Measurements from ENCODE around the gene PTPRK. TPM values are rescaled to one million over a fixed set of nuclear protein-coding genes. Genes with fewer than 3 reads are reported as not detected.

The PTPRK gene
- total RNA-seq, 1 donor from 2014 or later: 46.3 TPM

DNA sequence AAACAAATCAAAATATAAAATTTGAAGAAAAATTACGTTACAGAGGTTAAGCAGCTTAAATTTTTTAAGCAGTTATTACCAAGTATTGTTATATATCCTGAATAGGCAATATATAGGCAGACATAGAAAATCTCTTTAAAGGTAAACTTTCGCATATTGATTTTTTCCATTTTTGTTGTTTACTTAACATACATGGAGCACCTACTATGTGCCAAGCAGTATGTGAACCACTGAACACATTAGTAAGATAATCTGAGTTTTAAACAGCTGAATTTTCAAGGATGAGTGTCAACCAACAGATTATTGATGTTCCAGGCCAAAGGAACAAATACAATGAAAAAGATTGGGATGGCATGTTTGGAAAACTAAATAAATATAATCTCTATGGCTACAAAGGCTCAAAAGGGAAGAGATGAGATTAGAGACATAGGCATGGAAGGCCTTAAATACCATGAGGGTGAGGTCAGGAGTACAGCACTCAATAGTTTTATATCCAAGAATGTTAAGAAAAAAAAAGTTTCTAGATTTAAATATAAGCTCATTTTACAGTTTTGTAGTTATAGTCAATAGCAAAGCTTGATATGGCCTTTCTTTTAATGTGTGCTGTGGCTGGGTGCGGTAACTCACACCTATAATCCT lies 277.5 kb downstream of the PTPRK start:
- no peak for DNase-seq

DNA sequence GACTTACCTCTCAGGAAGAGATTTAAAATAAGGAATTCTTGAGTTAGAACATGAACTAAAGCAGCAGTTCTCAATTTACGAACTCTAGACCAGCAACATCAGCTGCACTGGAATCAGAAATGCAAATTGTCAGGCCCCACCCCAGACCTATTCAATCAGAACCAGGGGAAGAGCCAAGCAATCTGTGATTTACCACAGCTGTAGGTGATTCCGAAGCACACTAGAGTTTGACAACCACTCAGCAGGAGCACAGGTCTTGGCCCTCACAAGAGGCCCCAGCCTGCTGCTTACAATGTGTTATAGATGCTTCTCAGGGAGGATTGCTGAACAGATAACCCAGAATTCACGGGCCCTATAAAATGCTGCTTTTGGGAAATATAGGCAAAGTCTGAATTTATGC lies 279.2 kb downstream of the PTPRK start:
- DNase-seq: no peak

DNA sequence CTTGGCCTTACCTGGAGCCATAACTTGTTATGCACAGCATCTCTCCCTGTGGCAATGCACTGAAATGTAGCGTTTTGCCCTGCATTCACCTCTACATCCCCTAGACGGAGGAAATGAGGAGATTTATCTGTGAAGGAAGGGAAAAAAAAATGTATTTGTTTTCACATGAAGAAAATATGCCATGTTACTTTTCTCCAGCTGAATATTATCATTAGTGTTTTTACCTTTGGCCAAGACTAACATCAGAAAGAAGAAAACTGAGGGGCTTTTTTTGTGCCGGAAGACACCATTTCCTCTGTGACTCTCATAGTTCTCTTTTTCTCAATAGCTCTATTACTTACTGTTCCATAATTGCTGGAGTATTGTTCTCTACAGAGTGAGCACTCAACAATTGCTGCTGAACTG lies 280.4 kb downstream of the PTPRK start:
- no peak for DNase-seq

DNA sequence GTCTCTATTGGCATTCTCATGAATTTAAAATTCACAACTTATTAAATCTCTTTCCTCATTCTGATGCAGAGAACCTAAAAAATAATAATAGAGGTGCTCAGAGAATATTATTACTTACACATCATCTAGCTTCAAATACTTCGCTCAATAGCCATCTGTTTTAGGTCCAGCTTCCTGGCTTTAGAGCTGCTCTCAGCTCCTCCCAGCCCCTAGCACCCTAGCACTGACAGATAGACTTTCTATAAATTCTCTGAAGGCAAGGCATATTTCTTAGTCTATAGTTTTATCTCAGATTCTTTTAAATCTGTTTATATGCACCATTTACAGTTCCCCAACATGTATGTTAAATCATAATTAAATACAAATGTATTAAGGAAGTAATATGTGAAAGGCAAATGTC lies 281.3 kb downstream of the PTPRK start:
- DNase-seq: no peak

- DNase-seq: no peak
Observed at GRCh38 chr6:128238225-128238624, 282.2 kb downstream of the PTPRK start.

- no peak for DNase-seq
Observed at GRCh38 chr6:128235556-128235955, 284.8 kb downstream of the PTPRK start.

DNA sequence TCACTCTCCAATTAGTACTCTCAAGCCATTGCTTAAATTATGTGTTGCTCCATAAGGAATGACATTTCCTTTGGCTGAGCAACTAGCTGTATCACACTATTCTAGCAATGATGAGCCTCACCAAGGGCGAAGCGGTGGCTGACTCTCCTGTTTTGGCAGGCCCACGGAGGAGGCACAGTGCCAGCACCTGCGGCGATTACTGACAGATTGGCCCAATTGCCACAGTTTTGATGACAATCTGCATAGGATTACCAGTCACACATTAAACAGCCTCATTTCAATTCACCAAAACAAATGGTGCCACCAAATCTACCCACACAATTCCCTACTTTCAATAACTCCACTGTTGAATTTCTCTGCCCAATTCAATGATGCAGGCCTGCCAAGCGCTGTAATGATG lies 286.9 kb downstream of the PTPRK start:
- DNase-seq: no peak

- no peak for DNase-seq
Observed at GRCh38 chr6:128230267-128230989, 290.0 kb downstream of the PTPRK start.

DNA sequence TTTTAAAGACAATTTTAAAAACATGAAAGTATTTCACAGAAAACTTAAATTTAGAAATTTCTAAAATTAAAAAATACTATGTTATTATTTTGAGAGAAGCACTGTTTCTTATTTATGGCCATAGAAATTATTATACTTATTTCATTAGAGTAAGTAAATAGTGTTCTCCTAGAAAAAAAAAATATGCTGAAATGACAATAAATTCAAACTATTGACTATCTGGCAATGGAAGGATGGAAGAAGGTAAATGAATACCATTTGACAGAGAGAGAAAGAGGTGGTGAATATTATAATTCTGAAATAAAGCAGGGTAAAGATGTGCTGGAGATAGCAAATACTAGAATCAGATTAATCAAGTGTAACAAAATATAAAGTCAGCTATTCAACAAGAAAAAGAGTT lies 294.8 kb downstream of the PTPRK start:
- DNase-seq: no peak

DNA sequence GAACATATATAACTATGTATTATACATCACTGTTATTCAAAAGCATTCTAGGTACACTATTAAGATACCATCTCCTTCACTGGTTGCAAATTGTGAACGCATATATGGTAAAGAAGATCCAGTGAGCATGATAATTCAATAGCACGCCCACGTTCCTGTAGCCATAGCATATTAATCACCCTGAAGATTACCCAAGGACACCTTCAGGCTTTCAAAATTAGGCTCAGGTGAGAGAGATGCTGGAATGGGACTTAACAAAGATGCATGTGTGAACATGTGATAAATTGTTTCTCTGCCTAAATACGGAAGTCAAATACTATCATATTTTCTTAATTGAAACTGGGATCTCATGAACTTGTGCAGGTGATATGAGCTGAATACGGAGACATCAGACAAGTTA lies 303.5 kb downstream of the PTPRK start:
- DNase-seq: no peak

GRCh38 chr6:128209771-128210170 lies 310.6 kb downstream of the PTPRK start:
- no peak for DNase-seq

DNA sequence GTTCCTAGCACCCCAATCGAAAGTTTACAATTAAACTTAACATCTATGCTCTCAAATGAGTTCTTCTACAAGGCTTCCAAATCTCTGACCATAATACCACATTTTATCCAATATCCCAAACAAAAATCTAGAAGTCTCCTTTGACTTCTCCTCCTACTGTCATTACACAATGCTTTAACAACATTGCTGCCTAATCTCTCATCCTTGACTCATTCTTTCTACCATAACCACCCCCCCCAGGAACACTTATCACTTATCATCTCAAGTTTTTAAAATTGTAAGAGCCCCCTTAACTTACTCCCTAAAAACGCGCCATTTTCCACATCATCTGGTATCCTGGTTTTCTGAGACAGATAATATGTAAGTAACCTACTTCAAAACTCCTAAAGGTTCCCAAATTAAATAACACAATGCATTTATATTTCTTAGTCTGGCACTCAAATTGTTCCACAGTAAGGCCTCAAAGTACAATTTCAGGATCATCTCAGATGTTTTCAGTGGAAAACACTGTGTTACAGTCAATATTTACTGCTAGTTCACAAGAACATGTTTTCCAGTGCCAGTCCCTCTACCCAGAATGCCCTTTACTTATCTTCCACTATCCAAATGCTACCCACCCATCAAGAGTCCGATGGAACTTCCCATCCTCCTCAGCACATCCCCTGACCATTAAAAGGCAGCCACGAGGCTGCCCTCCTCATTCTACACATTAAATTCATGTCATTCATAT lies 311.4 kb downstream of the PTPRK start:
- no peak for DNase-seq

GRCh38 chr6:128208078-128208477 lies 312.3 kb downstream of the PTPRK start:
- DNase-seq: no peak

DNA sequence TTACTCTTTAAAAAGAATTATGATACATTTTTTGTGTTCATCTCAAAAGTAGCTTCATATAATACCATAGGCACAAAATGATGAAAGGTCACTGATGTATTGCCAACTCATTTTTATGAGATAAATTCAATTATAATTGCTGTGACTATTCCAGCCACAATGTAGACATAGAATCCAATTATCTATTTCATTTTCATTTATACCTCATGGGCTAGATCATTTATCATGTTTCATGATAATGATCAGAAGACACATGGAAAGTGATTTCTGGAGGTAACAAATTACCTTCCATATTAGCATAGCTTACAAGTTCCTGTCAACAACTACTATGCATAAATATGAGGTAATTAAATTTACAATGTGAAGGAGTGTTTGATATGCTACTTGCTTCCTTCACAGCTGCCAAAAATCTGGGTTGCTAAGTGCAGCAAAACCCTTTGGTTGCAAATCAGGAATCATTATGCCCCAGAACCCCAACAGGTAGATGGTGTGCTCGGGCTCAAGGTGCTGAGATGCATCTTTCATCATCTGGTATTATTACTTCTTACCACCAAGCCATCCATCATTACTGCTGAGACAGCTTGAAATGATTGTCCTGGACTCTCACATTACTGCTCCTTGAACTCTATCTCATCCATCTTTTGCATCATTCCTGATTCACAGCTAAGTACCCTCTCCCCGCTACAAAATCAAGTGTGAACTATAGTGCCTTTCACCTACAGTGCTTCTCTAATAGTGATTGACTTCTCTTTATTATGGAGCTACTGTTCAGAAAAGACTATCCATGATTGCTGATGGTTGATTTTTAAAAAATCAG lies 313.6 kb downstream of the PTPRK start:
- no peak for DNase-seq

DNA sequence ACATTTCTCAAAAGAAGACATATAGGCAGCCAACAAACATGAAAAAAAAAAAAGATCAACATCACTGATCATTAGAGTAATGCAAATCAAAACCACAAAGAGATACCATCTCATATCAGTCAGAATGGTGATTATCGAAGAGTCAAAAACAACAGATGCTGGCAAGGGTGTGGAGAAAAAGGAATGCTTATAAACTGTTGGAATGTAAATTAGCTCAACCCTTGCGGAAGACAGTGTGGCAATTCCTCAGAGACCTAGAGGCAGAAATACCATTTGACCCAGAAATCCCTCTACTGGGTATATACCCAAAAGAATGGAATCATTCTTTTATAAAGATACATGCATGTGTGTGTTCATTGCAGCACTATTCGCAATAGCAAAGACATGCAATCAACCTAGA lies 315.8 kb downstream of the PTPRK start:
- DNase-seq: no peak

- no peak for DNase-seq
Observed at GRCh38 chr6:128202169-128202765, 318.1 kb downstream of the PTPRK start.

- no peak for DNase-seq
Observed at GRCh38 chr6:128200789-128201188, 319.6 kb downstream of the PTPRK start.

DNA sequence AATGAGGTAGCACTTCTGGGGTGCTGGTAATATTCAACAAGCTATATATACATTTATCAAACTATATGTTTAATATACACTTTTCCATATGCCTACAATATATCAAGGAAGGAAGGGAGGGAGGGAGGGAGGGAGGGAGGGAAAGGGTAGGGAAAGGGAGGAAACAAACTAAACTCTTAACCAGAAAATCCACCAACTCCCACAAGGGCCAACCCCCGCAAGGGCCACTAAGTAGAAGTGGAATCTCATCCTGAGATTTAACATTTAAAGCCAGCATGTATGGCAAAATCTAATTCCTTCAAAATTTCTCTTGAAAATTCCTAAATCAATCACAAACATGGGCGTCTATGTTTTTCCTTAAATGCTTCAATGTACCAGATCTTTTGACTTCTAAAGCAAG lies 320.9 kb downstream of the PTPRK start:
- no peak for DNase-seq

- no peak for DNase-seq
Observed at GRCh38 chr6:128192972-128193371, 327.4 kb downstream of the PTPRK start.

DNA sequence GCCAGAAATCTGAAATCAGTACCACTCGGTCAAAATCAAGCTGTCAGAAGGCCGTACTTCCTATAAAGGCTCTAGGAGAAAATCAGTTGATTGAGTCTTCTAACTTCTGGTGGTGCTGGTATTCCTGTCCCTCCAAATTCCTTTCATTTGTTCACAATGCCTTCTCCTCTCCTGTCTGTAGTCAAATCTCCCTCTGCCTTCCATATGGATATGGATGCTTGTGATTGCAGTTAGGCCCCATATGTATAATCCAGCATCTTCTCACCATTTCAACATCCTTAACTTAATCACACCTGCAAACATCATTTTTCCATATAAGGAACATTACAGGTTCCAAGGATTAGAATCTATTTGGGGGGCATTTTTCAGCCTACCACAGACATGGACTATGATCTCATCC lies 331.7 kb downstream of the PTPRK start:
- DNase-seq: no peak

GRCh38 chr6:128186729-128187128 lies 333.7 kb downstream of the PTPRK start:
- DNase-seq: no peak

DNA sequence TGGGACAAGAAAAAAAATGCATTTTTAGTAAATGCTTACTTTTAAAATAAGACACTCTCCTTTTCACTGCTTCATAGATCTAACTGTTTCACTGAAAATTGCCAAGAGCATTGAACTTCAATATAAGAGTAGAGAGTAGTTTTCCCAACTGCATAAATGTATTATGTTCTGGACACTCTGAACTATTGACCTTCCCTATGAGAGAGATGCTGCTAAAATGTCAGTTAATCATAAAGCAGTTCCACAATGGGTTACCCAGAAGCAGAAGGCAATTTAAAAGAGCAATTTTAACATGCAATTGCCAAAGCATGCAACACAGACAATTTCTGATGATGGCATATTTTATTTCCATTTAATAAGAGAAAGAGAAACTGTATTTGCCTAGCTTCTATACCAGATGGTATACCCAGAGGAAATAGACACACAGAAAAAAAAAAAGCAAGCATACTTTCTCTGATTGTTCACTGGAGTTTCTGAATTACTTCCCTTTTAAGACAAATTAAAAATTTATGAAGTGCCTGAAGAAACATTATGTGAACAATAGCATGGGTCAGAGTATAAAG lies 340.4 kb downstream of the PTPRK start:
- no peak for DNase-seq
